Measurements from ENCODE around the gene GPR180.

DNA sequence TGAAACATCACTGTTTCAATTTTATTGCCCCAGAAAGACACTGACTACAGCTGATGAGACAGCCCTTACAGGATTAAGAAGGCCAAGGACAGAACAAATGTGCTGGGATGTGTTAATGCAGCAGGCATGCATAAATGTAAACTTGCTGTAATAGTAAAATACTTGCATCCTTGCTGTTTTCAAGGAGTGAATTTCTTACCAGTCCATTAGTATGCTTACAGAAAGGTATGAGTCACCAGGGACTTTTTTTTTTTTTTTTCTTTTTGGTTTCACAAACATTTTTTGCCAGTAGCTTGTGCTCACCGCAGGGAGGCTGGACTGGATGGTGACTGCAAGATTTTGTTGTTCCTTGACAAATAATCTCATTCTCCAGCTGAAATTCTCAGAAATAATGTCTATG, 55.1 kb downstream of the GPR180 start:
- TF ChIP-seq, protein P1, sequence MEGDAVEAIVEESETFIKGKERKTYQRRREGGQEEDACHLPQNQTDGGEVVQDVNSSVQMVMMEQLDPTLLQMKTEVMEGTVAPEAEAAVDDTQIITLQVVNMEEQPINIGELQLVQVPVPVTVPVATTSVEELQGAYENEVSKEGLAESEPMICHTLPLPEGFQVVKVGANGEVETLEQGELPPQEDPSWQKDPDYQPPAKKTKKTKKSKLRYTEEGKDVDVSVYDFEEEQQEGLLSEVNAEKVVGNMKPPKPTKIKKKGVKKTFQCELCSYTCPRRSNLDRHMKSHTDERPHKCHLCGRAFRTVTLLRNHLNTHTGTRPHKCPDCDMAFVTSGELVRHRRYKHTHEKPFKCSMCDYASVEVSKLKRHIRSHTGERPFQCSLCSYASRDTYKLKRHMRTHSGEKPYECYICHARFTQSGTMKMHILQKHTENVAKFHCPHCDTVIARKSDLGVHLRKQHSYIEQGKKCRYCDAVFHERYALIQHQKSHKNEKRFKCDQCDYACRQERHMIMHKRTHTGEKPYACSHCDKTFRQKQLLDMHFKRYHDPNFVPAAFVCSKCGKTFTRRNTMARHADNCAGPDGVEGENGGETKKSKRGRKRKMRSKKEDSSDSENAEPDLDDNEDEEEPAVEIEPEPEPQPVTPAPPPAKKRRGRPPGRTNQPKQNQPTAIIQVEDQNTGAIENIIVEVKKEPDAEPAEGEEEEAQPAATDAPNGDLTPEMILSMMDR (IDR thresholded peaks at IDR 0.05; ENCODE audit: low read depth, low read length) = no peak
- TF ChIP-seq POLR2A (IDR thresholded peaks at IDR 0.05; ENCODE audit: extremely low read depth, insufficient read length) = no peak

Measured in NB4 (cell line).